Endodermal cell (in vitro differentiated cells): Measurements from ENCODE around the gene TLE6. TPM values are rescaled to one million over a fixed set of nuclear protein-coding genes. Genes with fewer than 3 reads are reported as not detected.

ENCODE experiments used
- DNase-seq: peaks from one replicate; pipeline ENCODE4 v3.0.0-alpha.2; 2017
- H3K27ac ChIP-seq: 2 replicates; pipeline ENCODE4 v1.5.1; 2013; ENCODE audit warnings: mild to moderate bottlenecking, low read depth, low read length, moderate library complexity
- H3K27me3 ChIP-seq: 2 replicates; pipeline ENCODE4 v1.6.1; 2013; ENCODE audit warnings: mild to moderate bottlenecking, low read length, moderate library complexity; ENCODE audit not compliant: insufficient read depth, control insufficient read depth, poor library complexity, severe bottlenecking
- H3K36me3 ChIP-seq: 2 replicates; pipeline ENCODE4 v1.7.0; 2013; ENCODE audit warnings: mild to moderate bottlenecking, low read length, moderate library complexity; ENCODE audit not compliant: control insufficient read depth, insufficient read depth
- H3K4me1 ChIP-seq: one replicate; pipeline ENCODE4 v1.7.0; 2013; ENCODE audit warnings: low read length; ENCODE audit not compliant: control insufficient read depth, insufficient read depth
- H3K4me3 ChIP-seq: 2 replicates; pipeline ENCODE4 v1.5.1; 2013; ENCODE audit warnings: mild to moderate bottlenecking, low read length, moderate library complexity
- H3K9ac ChIP-seq: 2 replicates; pipeline ENCODE4 v1.6.1; 2013; ENCODE audit warnings: mild to moderate bottlenecking, low read length, moderate library complexity; ENCODE audit not compliant: poor library complexity, severe bottlenecking; ENCODE audit errors: extremely low read depth
- H3K9me3 ChIP-seq: 2 replicates; pipeline ENCODE4 v1.6.1; 2013; ENCODE audit warnings: mild to moderate bottlenecking, low read length, moderate library complexity; ENCODE audit not compliant: control insufficient read depth
- H3K27ac Mint-ChIP-seq: 2 replicates; pipeline ENCODE4 v1.8.0; 2020; ENCODE audit warnings: mixed read lengths
- H3K27me3 Mint-ChIP-seq: 2 replicates; pipeline ENCODE4 v1.8.0; 2021; ENCODE audit warnings: mild to moderate bottlenecking, mixed read lengths; ENCODE audit not compliant: insufficient read depth
- H3K36me3 Mint-ChIP-seq: 2 replicates; pipeline ENCODE4 v1.8.0; 2020; ENCODE audit warnings: low read depth, mixed read lengths
- H3K4me1 Mint-ChIP-seq: 2 replicates; pipeline ENCODE4 v1.8.0; 2020; ENCODE audit warnings: mixed read lengths
- H3K4me3 Mint-ChIP-seq: 2 replicates; pipeline ENCODE4 v1.8.0; 2020; ENCODE audit warnings: mild to moderate bottlenecking, moderate library complexity, mixed read lengths
- H3K9me3 Mint-ChIP-seq: 2 replicates; pipeline ENCODE4 v1.8.0; 2020; ENCODE audit warnings: mild to moderate bottlenecking, mixed read lengths
- WGBS, 2 experiments: methylation state at CpG; one replicate each; pipeline versions ENCODE4 v1.1.5 to v1.1.7; 2013; ENCODE audit warnings: missing lambda C conversion rate in 2 of 2, mixed read lengths in 1 of 2; ENCODE audit not compliant: insufficient coverage in 1 of 2, insufficient read length in 1 of 2; 5-methylcytosine and 5-hydroxymethylcytosine counted together
- total RNA-seq, 2 donors: library from RNA; stranded (reverse); fragmentation: NEBNext Ultra II Directional in 1 of 2; extraction: Animal tissue kit (Norgen Biotek cat#: 25700) in 1 of 2; gene quantifications; 2 replicates in 1 of 2; 3 replicates in 1 of 2; pipeline ENCODE4 v1.2.1, GENCODE V29; 2021
- TF ChIP-seq, protein P1 (sequence below): fragments of 200-600 bp; sonication (generic); conservative IDR thresholded peaks from 2 replicates; pipeline ENCODE4 v1.5.0; 2021; ENCODE audit warnings: antibody characterized with exemption, mild to moderate bottlenecking

The TLE6 gene
- total RNA-seq, 2 donors from 2014 or later = 13.7 to 17.3 TPM

GRCh38 chr19:2981898-2982297, 4.5 kb downstream of the TLE6 start:
- Histone ChIP-seq H3K4me3 (no peak overlapping the region), H3K9me3 (no peaks in the 10 kb centered on the region), H3K4me1 (peaks cover 10% of the 10 kb centered on the region), H3K9ac (no peak overlapping the region), H3K27me3 (peaks cover under 1% of the 10 kb centered on the region), H3K27ac (no peak overlapping the region), H3K36me3 (no peaks in the 10 kb centered on the region)
- no peak for DNase-seq
- peaks cover 46% of the 10 kb centered on the region for H3K27me3 Mint-ChIP-seq
- H3K36me3 Mint-ChIP-seq = no peaks in the 10 kb centered on the region
- peaks cover 24% of the 10 kb centered on the region for H3K4me1 Mint-ChIP-seq
- no peaks in the 10 kb centered on the region for H3K9me3 Mint-ChIP-seq
- H3K4me3 Mint-ChIP-seq = no peak overlapping the region
- TF ChIP-seq, protein P1, sequence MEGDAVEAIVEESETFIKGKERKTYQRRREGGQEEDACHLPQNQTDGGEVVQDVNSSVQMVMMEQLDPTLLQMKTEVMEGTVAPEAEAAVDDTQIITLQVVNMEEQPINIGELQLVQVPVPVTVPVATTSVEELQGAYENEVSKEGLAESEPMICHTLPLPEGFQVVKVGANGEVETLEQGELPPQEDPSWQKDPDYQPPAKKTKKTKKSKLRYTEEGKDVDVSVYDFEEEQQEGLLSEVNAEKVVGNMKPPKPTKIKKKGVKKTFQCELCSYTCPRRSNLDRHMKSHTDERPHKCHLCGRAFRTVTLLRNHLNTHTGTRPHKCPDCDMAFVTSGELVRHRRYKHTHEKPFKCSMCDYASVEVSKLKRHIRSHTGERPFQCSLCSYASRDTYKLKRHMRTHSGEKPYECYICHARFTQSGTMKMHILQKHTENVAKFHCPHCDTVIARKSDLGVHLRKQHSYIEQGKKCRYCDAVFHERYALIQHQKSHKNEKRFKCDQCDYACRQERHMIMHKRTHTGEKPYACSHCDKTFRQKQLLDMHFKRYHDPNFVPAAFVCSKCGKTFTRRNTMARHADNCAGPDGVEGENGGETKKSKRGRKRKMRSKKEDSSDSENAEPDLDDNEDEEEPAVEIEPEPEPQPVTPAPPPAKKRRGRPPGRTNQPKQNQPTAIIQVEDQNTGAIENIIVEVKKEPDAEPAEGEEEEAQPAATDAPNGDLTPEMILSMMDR = no peak
- 80 to 93% methylated on average over 5 of the region's 5 CpGs for WGBS, 2 experiments
- H3K27ac Mint-ChIP-seq = no peak overlapping the region

DNA sequence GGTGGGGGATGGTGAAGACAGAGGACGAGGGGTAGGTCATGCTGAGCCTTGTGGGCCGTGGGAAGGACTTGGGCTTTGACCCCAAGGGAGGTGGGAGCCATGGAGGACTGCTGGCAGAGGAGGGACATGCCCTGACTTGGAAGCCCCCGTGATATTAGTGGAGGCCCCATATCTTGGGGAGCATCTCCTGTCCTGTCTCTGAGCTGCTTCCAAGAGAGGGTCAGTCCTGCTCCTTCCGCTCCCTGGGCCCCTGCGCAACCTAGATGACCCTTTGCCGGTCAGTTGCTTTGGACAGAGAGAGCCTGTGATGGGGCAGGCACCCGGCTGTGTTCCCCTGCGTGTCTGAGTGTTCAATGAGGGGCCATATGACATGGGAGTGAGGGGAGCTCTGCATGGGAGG, 5.2 kb downstream of the TLE6 start:
- Mint-ChIP-seq H3K4me1 (peaks cover 30% of the 10 kb centered on the region), H3K4me3 (no peak overlapping the region), H3K9me3 (no peaks in the 10 kb centered on the region), H3K27ac (no peak overlapping the region), H3K27me3 (peaks cover 44% of the 10 kb centered on the region), H3K36me3 (no peaks in the 10 kb centered on the region)
- Histone ChIP-seq H3K9me3 (no peaks in the 10 kb centered on the region), H3K27ac (no peak overlapping the region), H3K36me3 (no peaks in the 10 kb centered on the region), H3K4me3 (no peak overlapping the region), H3K4me1 (peaks cover 15% of the 10 kb centered on the region), H3K9ac (no peak overlapping the region), H3K27me3 (no peaks in the 10 kb centered on the region)
- no peak for DNase-seq
- WGBS, 2 experiments = 81% methylated on average over 8 of the region's 8 CpGs; no CpG with 5 or more reads in 1 of the 2 experiments
- TF ChIP-seq, protein P1 = no peak

DNA sequence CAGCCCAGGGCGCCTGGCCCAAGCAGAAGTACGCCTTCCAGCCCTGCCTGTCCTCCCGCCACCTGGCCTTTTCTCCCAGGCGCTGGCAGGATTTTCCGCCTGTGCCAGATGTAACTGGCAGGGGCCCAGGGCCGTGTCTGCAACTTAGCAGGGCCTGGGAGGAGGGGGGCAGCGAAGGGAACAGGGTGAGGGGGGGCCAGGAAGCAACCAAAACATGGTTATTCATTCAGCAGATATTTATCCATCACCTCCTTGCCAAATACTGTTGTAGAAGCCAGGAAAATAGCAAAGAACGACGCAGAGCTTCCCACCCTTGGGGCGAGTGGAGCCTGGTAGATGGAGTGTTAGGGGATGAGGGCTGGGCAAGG, 5.6 kb downstream of the TLE6 start:
- Mint-ChIP-seq H3K9me3 (no peaks in the 10 kb centered on the region), H3K4me1 (peaks cover 28% of the 10 kb centered on the region), H3K27ac (no peak overlapping the region), H3K4me3 (no peak overlapping the region), H3K27me3 (peaks cover 44% of the 10 kb centered on the region), H3K36me3 (no peaks in the 10 kb centered on the region)
- Histone ChIP-seq H3K27me3 (no peaks in the 10 kb centered on the region), H3K27ac (no peak overlapping the region), H3K4me3 (no peak overlapping the region), H3K4me1 (peaks cover 13% of the 10 kb centered on the region), H3K9me3 (no peaks in the 10 kb centered on the region), H3K9ac (no peak overlapping the region), H3K36me3 (no peaks in the 10 kb centered on the region)
- WGBS, 2 experiments = 55% methylated on average over 10 of the region's 10 CpGs; no CpG with 5 or more reads in 1 of the 2 experiments
- TF ChIP-seq, protein P1 = no peak
- peak; percentile 59 for DNase-seq
